Left lung (tissue), 10 donors: ENCODE measurements around the gene NPHP1. TPM values are rescaled to one million over a fixed set of nuclear protein-coding genes. Genes with fewer than 3 reads are reported as not detected.

Experiments used
- ATAC-seq: fragments of 200-7000 bp; cut with Tn5 transposase; one replicate; pipeline ENCODE4 v1.9.1; 2020; ENCODE audit warnings: moderate library complexity
- DNase-seq, 4 donors: peaks; one replicate each; pipeline ENCODE4 v3.0.0-alpha.2; 2013 to 2020
- H3K27ac ChIP-seq, 2 donors: fragments of 200-600 bp; sonication (generic) in 1 of 2; one replicate each; pipeline versions ENCODE4 v1.5.0 to v1.8.0; 2020 to 2021
- H3K27me3 ChIP-seq, 2 donors: fragments of 200-600 bp; sonication (generic) in 1 of 2; one replicate each; pipeline versions ENCODE4 v1.5.0 to v1.8.0; 2020 to 2021
- H3K36me3 ChIP-seq, 2 donors: fragments of 200-600 bp; sonication (generic) in 1 of 2; one replicate each; pipeline versions ENCODE4 v1.5.0 to v1.8.0; 2020 to 2021
- H3K4me1 ChIP-seq, 2 donors: fragments of 200-600 bp; one replicate each; pipeline ENCODE4 v1.8.0; 2021
- H3K4me3 ChIP-seq, 2 donors: fragments of 200-600 bp; sonication (generic) in 1 of 2; one replicate each; pipeline versions ENCODE4 v1.5.0 to v1.8.0; 2020 to 2021; ENCODE audit warnings: mild to moderate bottlenecking in 1 of 2
- H3K9me3 ChIP-seq, 2 donors: fragments of 200-600 bp; sonication (generic) in 1 of 2; one replicate each; pipeline versions ENCODE4 v1.5.0 to v1.8.0; 2020 to 2021
- CTCF ChIP-seq, 2 donors: fragments of 200-600 bp; sonication (generic) in 1 of 2; IDR thresholded peaks; one replicate each; pipeline versions ENCODE4 v1.5.0 to v1.8.0; 2021; ENCODE audit warnings: antibody characterized with exemption in 2 of 2
- intact Hi-C, 2 donors: fragments of 100-400 bp; cut with DNase I; formaldehyde crosslinking; loops; one replicate each; pipeline versions ENCODE4 v1.11.2 to v1.14.2; 2022
- polyA plus RNA-seq, 6 donors: library from polyadenylated mRNA; unstranded; fragments of 120-200 nt; gene quantifications; one replicate each; pipeline ENCODE4 v1.2.1, GENCODE V29; 2013; ENCODE audit not compliant: insufficient read length in 6 of 6
- total RNA-seq, 2 donors: library from RNA; stranded (reverse); fragmentation: NEBNext Ultra II Directional; extraction: Animal tissue kit (Norgen Biotek cat#: 25700); gene quantifications; one replicate each; pipeline ENCODE4 v1.2.1, GENCODE V29; 2021
- donor health status: DM: no; HTN: yes; CAD: no.
- donor health status: DM: no; HTN: no; CAD: no.

Gene NPHP1
- total and polyA plus RNA-seq, 8 donors, result 5.3 to 19.2 (median 13.5) TPM

- no peaks in the 10 kb centered on the region for H3K9me3 ChIP-seq
- no peaks in the 10 kb centered on the region for H3K27me3 ChIP-seq
- intact Hi-C loops, result no loop called here
- peaks cover 17 to 22% of the 10 kb centered on the region in 2 donors for H3K4me1 ChIP-seq
- H3K36me3 ChIP-seq, result no peaks in the 10 kb centered on the region
- H3K27ac ChIP-seq, result peak overlapping the region; percentile 55 to 81
- TF ChIP-seq CTCF (IDR thresholded peaks at IDR 0.05), result no peak
- H3K4me3 ChIP-seq, result no peak overlapping the region
- ATAC-seq (peak; percentile 71), DNase-seq (peak in 1 of 4 donors; percentile 75)
Observed at GRCh38 chr2:110106642-110107041, 98.2 kb downstream of the NPHP1 start.

GRCh38 chr2:110105608-110106467, 99.0 kb downstream of the NPHP1 start:
- intact Hi-C loops, result no loop called here
- Histone ChIP-seq H3K36me3 (no peaks in the 10 kb centered on the region), H3K27ac (peak overlapping the region; percentile 55 to 81), H3K4me1 (peaks cover 24 to 27% of the 10 kb centered on the region in 2 donors), H3K4me3 (no peak overlapping the region), H3K27me3 (no peaks in the 10 kb centered on the region), H3K9me3 (no peaks in the 10 kb centered on the region)
- peak in 1 of 4 donors; percentile 76 for DNase-seq
- no peak for TF ChIP-seq CTCF (IDR thresholded peaks at IDR 0.05)
- peak; percentile 4 for ATAC-seq

GRCh38 chr2:110105183-110105582, 99.6 kb downstream of the NPHP1 start:
- ATAC-seq (no peak), DNase-seq (no peak)
- Histone ChIP-seq H3K9me3 (no peaks in the 10 kb centered on the region), H3K4me1 (peaks cover 27 to 34% of the 10 kb centered on the region in 2 donors), H3K27ac (peak overlapping the region; percentile 55 to 81), H3K4me3 (no peak overlapping the region), H3K27me3 (no peaks in the 10 kb centered on the region), H3K36me3 (no peaks in the 10 kb centered on the region)
- intact Hi-C loops, result no loop called here
- no peak for TF ChIP-seq CTCF (IDR thresholded peaks at IDR 0.05)

- peaks cover 29 to 40% of the 10 kb centered on the region in 2 donors for H3K4me1 ChIP-seq
- TF ChIP-seq CTCF (IDR thresholded peaks at IDR 0.05), result no peak
Observed at GRCh38 chr2:110104025-110104771, 100.6 kb downstream of the NPHP1 start.

More at GRCh38 chr2:110104025-110104771, 100.6 kb downstream of the NPHP1 start:
- intact Hi-C loops, result no loop called here
- Histone ChIP-seq H3K9me3 (no peaks in the 10 kb centered on the region), H3K27me3 (no peaks in the 10 kb centered on the region), H3K4me3 (no peak overlapping the region), H3K36me3 (no peaks in the 10 kb centered on the region), H3K27ac (peak overlapping the region; percentile 55 to 81)
- ATAC-seq (peak; percentile 30), DNase-seq (no peak)
